HCT116 (cell line): ENCODE measurements around the gene ENTHD1. TPM values are rescaled to one million over a fixed set of nuclear protein-coding genes. Genes with fewer than 3 reads are reported as not detected.

Experiments used
- ATAC-seq: fragments of 200-7000 bp; cut with Tn5 transposase; 2 replicates; pipeline ENCODE4 v1.9.1; 2020; ENCODE audit warnings: mild to moderate bottlenecking, moderate library complexity
- BruUV-seq: library from RNA; stranded (reverse); fragments of 400-500 nt; replicated peaks from 2 replicates; lab custom pipeline; 2021; lab: Mats Ljungman, UMichigan
- CTCF ChIA-PET: fragments of 300-600 bp; sonication (Branson Sonifier 250); formaldehyde crosslinking; loops from one replicate; lab custom pipeline; 2021; ENCODE audit warnings: antibody characterized with exemption; lab: Charles Lee
- POLR2A ChIA-PET: fragments of 300-600, 350-600 bp; sonication (Branson Sonifier 250); formaldehyde crosslinking; loops from one replicate; lab custom pipeline; 2021; ENCODE audit warnings: antibody characterized with exemption; lab: Charles Lee
- RAD21 ChIA-PET, 2 experiments: fragments of 300-600 bp; sonication (Branson Sonifier 250); formaldehyde crosslinking; loops; one replicate each; lab custom pipeline; 2023; ENCODE audit warnings: low total read pairs in 2 of 2; ENCODE audit not compliant: uncharacterized antibody in 2 of 2, unreplicated experiment in 2 of 2, low non-redundant PET in 1 of 2; lab: Charles Lee
- DNase-seq: peaks from one replicate; pipeline ENCODE4 v3.0.0-alpha.2; 2010; ENCODE audit warnings: low read depth, low spot score
- H2AFZ ChIP-seq: fragments of 200-600 bp; shearing (Covaris generic), sonication (generic); 2 replicates; pipeline ENCODE4 v1.6.1; 2017; ENCODE audit warnings: low read depth, mixed run types, mixed read lengths, antibody characterized with exemption, low read length; ENCODE audit not compliant: poor library complexity, severe bottlenecking
- H3K27ac ChIP-seq: 2 replicates; pipeline ENCODE4 v1.5.1; 2012; ENCODE audit warnings: low read depth, low read length
- H3K27me3 ChIP-seq: fragments of 200-600 bp; sonication (generic); 2 replicates; pipeline ENCODE4 v1.6.1; 2016; ENCODE audit warnings: mixed run types, low read length, mixed read lengths; ENCODE audit not compliant: insufficient read depth
- H3K36me3 ChIP-seq, 2 experiments: fragments of 200-500 bp in 1 of 2; fragments of 200-600 bp in 1 of 2; sonication (Bioruptor generic) in 1 of 2; sonication (generic) in 1 of 2; 2 replicates each; pipeline versions ENCODE4 v1.5.1 to v1.6.1; 2014 to 2016; ENCODE audit warnings: low read length in 2 of 2, inconsistent platforms in 1 of 2, mixed read lengths in 1 of 2, mixed run types in 1 of 2; ENCODE audit not compliant: insufficient read depth in 2 of 2, control insufficient read depth in 1 of 2
- H3K4me1 ChIP-seq, 2 experiments: fragments of 200-600 bp in 1 of 2; sonication (generic) in 1 of 2; 2 replicates each; pipeline versions ENCODE4 v1.5.1 to v1.6.1; 2012 to 2017; ENCODE audit warnings: low read length in 2 of 2, inconsistent platforms in 1 of 2, mild to moderate bottlenecking in 1 of 2, mixed read lengths in 1 of 2, mixed run types in 1 of 2, moderate library complexity in 1 of 2; ENCODE audit not compliant: insufficient read depth in 2 of 2, control insufficient read depth in 1 of 2
- H3K4me2 ChIP-seq: fragments of 200-600 bp; sonication (generic); 2 replicates; pipeline ENCODE4 v1.6.1; 2017; ENCODE audit warnings: mixed run types, low read length, mixed read lengths
- H3K4me3 ChIP-seq, 2 experiments: fragments of 200-600 bp in 1 of 2; sonication (generic) in 1 of 2; replicated peaks in 1 of 2; 2 replicates each; pipeline ENCODE4 v1.5.1; 2011 to 2016; ENCODE audit warnings: low read length in 2 of 2, control low read depth in 1 of 2, low read depth in 1 of 2, mild to moderate bottlenecking in 1 of 2, mixed read lengths in 1 of 2, mixed run types in 1 of 2
- H3K79me2 ChIP-seq: fragments of 200-600 bp; sonication (generic); 2 replicates; pipeline ENCODE4 v1.6.1; 2017; ENCODE audit warnings: mild to moderate bottlenecking, mixed run types, low read length, moderate library complexity, mixed read lengths; ENCODE audit not compliant: insufficient read depth
- H3K9ac ChIP-seq: fragments of 200-600 bp; sonication (generic); 2 replicates; pipeline ENCODE4 v1.6.1; 2016; ENCODE audit warnings: low read length, mixed read lengths
- H3K9me2 ChIP-seq: fragments of 200-600 bp; sonication (generic), shearing (Covaris generic); 2 replicates; pipeline ENCODE4 v1.6.1; 2017; ENCODE audit warnings: mixed run types, mild to moderate bottlenecking, moderate library complexity; ENCODE audit not compliant: insufficient read depth
- H3K9me3 ChIP-seq, 2 experiments: fragments of 200-500 bp in 1 of 2; fragments of 200-600 bp in 1 of 2; sonication (Bioruptor generic) in 1 of 2; sonication (generic) in 1 of 2; 2 replicates each; pipeline ENCODE4 v1.6.1; 2014 to 2017; ENCODE audit warnings: low read length in 2 of 2, mixed read lengths in 2 of 2, inconsistent platforms in 1 of 2, low read depth in 1 of 2, mild to moderate bottlenecking in 1 of 2, mixed run types in 1 of 2, moderate library complexity in 1 of 2; ENCODE audit not compliant: control insufficient read depth in 1 of 2, insufficient read depth in 1 of 2
- H4K20me1 ChIP-seq: fragments of 200-600 bp; sonication (generic), shearing (Covaris generic); 2 replicates; pipeline ENCODE4 v1.6.1; 2017; ENCODE audit warnings: mixed run types, mild to moderate bottlenecking, moderate library complexity; ENCODE audit not compliant: insufficient read depth
- EGR1 ChIP-seq: IDR thresholded peaks from 2 replicates; pipeline ENCODE4 v1.6.1; 2012; ENCODE audit warnings: low read depth
- TCF7L2 ChIP-seq: IDR thresholded peaks from 2 replicates; pipeline ENCODE4 v1.7.0; 2011; ENCODE audit warnings: borderline replicate concordance, inconsistent platforms; ENCODE audit not compliant: insufficient read depth, insufficient read length; ENCODE audit errors: extremely low read depth
- intact Hi-C: fragments of 100-400 bp; cut with micrococcal nuclease; formaldehyde crosslinking; loops from 2 replicates; pipeline ENCODE4 v1.10.0; 2022
- total RNA-seq: library from RNA; stranded (reverse); gene quantifications from one replicate; pipeline ENCODE4 v1.2.1, GENCODE V29; 2021; ENCODE audit not compliant: unreplicated experiment
- TF ChIP-seq, protein P1 (sequence below): IDR thresholded peaks from 2 replicates; pipeline ENCODE4 v1.6.1; 2012
- TF ChIP-seq, protein P2 (sequence below): IDR thresholded peaks from 2 replicates; pipeline ENCODE4 v1.6.1; 2012
- TF ChIP-seq, protein P3 (sequence below): IDR thresholded peaks from 2 replicates; pipeline ENCODE4 v1.6.1; 2011; ENCODE audit warnings: mild to moderate bottlenecking, low read length, moderate library complexity; ENCODE audit not compliant: insufficient replicate concordance; ENCODE audit errors: extremely low read depth

Gene ENTHD1
- total RNA-seq, 1 experiment from 2014 or later, result not detected

DNA sequence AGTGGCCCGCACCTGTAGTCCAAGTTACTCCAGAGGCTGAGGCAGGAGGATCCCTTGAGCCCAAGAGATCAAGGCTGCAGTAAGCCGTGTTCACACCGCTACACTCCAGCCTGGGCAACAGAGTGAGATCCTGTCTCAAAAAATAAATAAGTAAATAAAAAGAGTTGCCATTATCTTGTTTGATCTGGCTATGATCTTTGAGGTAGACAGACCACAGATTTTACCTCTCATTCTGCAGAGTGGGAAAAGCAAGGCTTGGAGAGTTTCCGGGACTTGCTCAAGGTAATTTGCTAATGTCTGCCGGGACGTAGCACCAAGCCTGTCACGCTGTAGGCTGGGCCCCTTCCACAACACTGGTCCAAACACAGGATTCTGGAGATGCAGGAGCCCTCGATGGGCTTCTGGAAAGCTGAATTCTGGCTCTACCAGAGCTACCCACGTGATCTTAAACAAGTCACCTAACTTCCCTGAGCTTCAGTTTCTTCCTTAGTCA, 14.1 kb upstream of the ENTHD1 start:
- H2AFZ ChIP-seq, result no peak overlapping the region
- no peaks in the 10 kb centered on the region for H3K9me2 ChIP-seq
- ChIA-PET CTCF (no interaction called here), POLR2A (no interaction called here), RAD21 (no interaction called here)
- TF ChIP-seq TCF7L2 (no peak), EGR1 (no peak)
- TF ChIP-seq, protein P1, sequence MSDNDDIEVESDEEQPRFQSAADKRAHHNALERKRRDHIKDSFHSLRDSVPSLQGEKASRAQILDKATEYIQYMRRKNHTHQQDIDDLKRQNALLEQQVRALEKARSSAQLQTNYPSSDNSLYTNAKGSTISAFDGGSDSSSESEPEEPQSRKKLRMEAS, result no peak
- no peak overlapping the region for H3K4me3 ChIP-seq
- no peaks in the 10 kb centered on the region for H4K20me1 ChIP-seq
- intact Hi-C loops, result no loop called here
- H3K36me3 ChIP-seq, result no peaks in the 10 kb centered on the region
- H3K79me2 ChIP-seq, result no peaks in the 10 kb centered on the region
- no peak overlapping the region for H3K4me2 ChIP-seq
- no peaks in the 10 kb centered on the region for H3K4me1 ChIP-seq
- no peak overlapping the region for H3K27ac ChIP-seq
- peaks cover 51% of the 10 kb centered on the region for H3K27me3 ChIP-seq
- no TSS peak for BruUV-seq
- no peak overlapping the region for H3K9ac ChIP-seq
- no peak for DNase-seq
- ATAC-seq, result no peak
- no peaks in the 10 kb centered on the region for H3K9me3 ChIP-seq

DNA sequence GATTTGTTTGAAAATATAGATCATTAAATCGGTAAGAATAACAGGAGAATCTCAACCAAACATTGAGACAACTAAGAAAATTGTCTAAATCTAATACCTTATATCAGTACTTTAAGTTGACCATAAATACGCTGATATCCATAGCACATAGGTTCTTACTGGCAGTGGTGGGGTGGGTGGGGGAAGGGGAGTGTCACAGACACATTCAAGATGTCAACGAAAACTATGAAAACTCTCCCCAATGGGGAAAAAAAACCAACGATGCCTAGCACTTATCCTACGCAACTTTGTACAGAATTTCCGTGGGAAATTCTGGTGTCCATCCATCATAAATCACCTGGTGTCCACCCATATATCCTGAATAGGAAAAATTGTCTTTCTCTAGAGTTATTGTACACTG, 13.5 kb upstream of the ENTHD1 start:
- CTCF ChIA-PET, result no interaction called here

More for the DNA sequence above, 13.5 kb upstream of the ENTHD1 start:
- Histone ChIP-seq H3K27ac (no peak overlapping the region), H3K79me2 (no peaks in the 10 kb centered on the region), H3K9me3 (no peaks in the 10 kb centered on the region), H3K36me3 (no peaks in the 10 kb centered on the region), H3K4me2 (no peak overlapping the region), H3K9ac (no peak overlapping the region), H2AFZ (no peak overlapping the region), H4K20me1 (no peaks in the 10 kb centered on the region), H3K4me1 (no peaks in the 10 kb centered on the region), H3K4me3 (no peak overlapping the region), H3K27me3 (peaks cover 57% of the 10 kb centered on the region), H3K9me2 (no peaks in the 10 kb centered on the region)
- ChIA-PET RAD21 (no interaction called here), POLR2A (no interaction called here)
- intact Hi-C loops, result no loop called here
- TF ChIP-seq, protein P2, sequence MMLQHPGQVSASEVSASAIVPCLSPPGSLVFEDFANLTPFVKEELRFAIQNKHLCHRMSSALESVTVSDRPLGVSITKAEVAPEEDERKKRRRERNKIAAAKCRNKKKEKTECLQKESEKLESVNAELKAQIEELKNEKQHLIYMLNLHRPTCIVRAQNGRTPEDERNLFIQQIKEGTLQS, result no peak
- no peak for TF ChIP-seq TCF7L2
- TF ChIP-seq, protein P3, sequence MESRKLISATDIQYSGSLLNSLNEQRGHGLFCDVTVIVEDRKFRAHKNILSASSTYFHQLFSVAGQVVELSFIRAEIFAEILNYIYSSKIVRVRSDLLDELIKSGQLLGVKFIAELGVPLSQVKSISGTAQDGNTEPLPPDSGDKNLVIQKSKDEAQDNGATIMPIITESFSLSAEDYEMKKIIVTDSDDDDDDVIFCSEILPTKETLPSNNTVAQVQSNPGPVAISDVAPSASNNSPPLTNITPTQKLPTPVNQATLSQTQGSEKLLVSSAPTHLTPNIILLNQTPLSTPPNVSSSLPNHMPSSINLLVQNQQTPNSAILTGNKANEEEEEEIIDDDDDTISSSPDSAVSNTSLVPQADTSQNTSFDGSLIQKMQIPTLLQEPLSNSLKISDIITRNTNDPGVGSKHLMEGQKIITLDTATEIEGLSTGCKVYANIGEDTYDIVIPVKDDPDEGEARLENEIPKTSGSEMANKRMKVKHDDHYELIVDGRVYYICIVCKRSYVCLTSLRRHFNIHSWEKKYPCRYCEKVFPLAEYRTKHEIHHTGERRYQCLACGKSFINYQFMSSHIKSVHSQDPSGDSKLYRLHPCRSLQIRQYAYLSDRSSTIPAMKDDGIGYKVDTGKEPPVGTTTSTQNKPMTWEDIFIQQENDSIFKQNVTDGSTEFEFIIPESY, result no peak
- DNase-seq (no peak), ATAC-seq (no peak)
- BruUV-seq, result no TSS peak
